ENCODE results near the gene ASB12.
"Not testable (repeated sequence)": the region's sequence is repeated elsewhere in the genome, so short reads cannot be mapped to it uniquely, and the experiment has no call there.

ASB12 gene, protein sequence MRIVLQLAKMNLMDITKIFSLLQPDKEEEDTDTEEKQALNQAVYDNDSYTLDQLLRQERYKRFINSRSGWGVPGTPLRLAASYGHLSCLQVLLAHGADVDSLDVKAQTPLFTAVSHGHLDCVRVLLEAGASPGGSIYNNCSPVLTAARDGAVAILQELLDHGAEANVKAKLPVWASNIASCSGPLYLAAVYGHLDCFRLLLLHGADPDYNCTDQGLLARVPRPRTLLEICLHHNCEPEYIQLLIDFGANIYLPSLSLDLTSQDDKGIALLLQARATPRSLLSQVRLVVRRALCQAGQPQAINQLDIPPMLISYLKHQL

DNA sequence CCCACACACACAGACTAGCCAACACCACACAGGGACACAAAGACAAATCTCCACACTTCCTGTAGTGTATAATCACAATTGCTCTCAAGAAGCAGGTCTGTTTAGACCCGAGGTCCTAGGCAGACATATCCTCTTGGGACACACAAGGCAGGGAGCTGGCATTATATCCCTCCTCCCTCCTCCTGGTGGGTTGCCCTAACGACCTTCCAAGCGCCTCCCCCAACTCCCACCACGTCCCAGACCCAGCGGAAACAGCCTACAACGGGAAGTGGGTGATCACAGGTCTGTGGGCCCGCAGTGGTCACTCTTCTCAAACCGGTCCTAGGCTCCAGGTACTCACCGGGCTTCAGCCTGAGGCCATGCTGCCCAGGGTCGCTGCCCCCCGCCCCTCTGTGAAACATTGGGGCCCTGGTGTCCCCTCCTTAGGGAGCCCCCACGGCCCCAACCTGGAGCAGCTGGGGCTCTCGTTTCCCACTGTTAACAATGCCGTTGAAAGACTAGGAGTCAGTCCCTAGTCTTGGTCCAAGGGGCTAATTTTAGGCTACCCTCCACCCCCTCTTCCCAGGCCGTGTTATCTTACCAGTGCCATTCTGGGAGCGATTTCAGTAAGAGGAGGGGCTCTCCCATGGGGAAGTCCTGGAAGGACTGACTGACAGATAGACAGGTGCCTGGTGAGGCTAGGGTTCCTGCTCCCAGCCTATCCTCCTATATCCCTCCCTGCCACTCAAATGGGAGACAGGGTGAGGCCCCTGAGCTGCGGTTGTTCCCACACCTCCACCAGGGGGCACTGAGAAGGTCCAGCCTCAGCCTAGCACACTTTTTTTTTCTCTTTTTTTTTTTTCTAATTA is at the start of gene ASB12:
Gene ASB12, minus strand, starts transcription at position 485 of the 848 bp plus-strand sequence. CDS start 4,957 bp downstream, outside the sequence.
- no peak for DNase-seq

DNA sequence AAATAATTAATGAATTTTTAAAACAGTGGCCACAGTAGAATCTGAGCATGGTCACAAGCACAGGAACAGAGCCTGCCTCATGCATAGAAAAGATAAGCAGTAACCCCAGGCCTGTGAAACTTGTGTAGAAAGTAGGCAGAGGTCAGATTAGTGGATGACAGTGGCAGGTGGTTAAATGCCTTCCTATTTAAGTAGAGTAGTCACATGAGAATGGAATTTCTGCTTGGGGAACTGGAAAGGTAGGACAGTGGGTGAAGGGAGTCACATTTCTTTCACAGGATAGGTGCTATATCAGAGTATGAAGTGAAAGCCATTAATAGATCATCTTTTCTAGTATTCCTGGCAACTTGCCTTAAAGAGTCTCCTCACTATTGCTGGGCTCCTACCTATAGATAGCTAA is 34.9 kb upstream of the ASB12 start:
- DNase-seq, result no peak

DNA sequence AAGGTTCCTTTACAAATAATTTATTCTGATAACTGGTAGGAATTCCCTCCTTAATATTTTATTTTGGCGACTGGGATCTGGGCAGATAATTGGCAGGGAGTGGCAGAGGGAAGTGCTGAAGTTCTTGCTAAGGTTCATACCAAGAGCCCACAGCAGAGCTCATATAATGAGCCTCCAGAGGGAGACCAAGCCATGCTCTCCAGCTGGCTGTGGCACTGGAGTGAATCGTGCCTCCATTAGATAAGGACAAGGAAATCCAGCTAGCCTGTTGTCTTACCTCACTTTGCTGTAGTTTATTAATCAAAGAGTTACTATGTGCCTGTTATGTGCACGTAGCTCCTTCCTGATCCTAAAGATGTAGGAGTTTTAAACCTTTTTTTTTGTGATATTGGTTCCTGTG is 1.3 kb downstream of the ASB12 start:
- no peak for DNase-seq

DNA sequence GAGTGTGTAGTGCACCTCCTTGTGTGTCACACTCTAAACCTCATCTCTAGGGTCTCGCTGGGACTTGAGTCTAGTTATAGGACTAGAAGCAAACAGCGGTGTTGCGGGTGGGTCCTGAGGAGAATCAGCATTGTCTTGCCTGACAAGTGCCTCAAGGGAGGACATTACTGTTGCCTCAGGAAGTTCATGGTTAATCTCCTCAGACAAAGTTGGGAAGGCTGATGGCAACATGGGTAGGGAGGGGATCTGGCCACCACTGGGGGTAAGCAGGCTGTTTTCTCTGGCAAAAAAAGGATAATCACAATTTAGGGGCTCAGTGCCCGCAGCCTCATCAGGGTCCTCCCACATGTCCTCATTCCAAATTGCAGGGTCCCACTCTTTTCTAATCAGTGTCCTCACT is 12.4 kb downstream of the ASB12 start:
- no peak for DNase-seq

DNA sequence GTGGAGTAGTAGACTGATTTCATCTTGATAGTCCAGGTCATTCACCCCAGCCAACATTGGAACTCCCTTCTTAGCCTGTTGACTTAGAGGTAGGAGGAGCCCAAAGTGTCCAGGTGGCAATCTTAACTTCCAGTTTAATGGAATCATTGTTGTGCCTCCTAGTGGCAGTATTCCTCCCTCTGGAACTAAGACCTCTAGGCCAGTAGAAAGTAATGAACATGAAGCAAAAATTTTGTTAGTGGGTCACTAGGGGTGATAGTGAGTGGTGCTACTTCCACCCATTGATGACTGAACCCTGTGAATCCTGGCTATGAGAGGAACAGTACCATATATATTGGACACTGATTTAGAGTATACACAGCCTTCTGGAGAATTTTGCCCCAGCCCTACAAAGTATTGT is 16.4 kb downstream of the ASB12 start:
- not testable (repeated sequence) for DNase-seq

DNA sequence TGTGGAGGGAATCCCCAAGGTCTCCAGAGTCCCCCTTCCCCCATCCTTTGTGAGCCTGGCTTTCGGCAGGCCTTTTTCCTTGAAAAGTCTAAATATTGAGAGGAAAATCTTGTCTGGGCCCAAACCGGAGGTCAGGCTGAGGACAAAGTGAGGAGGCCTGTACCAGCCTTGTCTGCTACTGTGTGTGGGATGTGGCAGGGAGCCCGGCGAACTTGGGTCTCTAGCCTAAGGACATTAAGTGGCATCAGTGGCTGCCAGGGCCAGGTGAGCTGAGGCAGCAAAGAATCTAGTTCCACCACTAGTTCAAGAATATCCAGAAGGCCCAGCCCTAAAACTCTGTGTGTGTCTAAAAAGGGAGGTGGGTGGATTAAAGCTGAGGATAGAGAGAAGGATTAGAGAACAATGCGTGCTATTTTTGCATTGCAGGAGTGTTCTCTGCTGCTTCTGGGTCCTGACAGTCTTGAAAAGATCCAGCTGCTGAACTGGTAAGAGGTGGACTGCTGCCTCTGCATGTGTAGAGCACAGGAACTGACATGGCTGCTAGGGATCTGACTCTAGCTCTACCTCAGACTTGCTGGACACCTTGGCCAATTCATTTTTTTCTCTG is 23.7 kb downstream of the ASB12 start:
- peak; percentile 0 for DNase-seq

DNA sequence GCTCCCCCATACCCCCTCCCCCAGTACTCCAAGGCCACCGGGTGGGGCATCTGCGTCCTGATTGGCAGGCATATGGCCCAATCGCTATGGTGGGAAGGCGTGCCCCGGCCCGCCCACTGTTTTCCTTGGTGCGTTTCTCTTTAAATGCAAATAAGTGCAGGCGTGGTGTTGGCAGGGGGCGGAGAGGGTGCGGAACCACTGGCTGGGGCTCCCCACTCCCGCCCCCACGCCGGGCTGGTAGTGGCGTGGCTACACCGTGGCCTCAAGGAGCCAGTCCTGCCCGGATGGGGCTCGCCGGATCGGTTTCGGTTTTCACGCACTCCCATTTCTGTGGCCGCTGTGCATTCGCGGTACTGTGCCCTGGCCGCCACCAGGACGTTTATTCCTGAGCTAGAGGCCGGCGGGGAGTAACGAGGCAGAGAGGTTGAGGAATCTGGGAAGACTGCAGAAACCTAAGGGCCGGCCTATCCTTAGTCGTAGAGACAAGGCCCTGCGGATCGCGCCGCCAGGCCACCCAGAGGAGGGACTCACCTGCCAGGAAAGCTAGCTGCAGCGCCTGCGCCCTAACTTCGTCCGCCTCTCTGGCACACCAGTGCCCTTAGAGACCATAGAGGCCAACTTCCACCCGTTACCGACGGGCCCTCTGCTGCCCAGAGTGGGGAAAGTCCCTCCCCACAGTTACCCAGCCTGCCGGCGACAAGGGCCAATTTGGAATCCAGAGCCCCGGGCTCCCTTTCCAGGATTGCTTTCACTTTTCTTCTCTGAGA is 24.5 kb downstream of the ASB12 start:
- DNase-seq, result peak; percentile 92

DNA sequence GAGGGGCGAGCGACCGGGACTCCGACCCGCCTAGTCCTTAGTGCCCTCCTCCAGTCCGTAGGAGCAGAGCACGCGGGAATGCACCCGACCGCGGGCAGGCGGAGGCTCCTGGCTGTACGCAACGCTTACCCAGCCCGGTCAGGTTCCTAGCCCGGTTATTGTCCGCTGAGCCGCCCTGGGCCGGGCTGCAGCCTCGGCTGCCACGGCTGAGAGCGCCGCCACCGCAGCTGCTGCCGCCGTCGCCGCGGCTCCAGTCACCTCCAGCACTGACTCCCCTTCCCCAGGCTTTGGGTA is 25.0 kb downstream of the ASB12 start, which contains the start of gene AMER1:
Gene AMER1, minus strand, starts transcription at position 268 of the 294 bp plus-strand sequence. CDS start 12,422 bp downstream, outside the sequence.
- no peak for DNase-seq

DNA sequence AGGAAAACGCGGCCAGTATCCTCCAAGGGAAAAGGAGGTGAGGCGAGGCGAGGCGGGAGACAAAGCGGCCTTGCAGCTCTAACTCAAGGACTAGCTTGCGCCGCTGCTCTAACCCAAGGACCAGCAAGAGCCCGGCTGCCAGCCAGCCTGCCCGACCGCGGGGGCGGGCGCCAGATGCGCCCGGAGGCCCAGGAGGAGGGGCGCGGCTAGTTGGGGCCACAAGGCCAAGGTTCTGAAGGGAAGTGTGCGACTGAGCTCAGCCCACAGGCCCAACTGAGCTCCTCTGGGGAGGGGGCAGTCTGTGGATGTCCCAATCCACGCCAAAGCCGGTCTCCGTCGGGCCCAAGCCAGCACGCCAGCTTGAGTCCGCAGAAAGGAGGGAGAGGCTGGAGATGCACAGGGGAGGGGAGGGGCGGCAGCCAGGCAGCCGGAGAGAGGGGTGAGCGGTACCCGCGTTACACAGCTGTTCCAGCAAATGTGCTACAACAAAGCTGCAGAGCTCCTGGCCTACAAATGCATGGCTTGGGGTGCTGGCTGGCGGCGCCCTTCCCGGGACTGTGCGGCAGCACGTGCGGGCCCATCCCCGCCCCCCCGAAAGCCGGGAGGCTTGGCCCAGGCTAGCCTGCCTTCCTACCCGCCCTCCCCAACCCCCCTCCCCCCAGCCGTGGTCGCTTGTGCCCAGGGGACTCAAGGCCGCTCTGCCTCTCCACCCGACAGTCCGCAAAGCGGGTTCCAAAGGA is 25.5 kb downstream of the ASB12 start:
- peak; percentile 10 for DNase-seq

DNA sequence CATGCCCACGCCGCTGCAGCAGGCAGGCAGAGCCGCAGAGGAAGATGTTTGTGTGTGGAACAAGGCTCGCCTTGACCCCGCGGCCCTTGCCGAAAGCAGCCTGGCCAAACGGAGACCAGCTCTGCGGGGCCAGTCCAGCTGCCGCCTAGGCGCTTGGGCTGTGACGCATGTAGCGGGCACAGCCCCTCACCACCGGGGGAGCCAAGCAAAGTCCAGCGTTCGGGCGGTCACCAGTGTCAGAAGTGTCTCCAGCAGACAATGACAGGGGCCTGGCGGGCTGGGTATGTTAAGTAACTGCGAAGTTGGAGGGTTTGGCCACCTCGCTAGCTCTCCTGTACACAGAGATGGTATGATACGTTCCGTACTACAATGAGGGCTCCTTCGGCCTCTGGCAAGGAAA is 26.2 kb downstream of the ASB12 start:
- no peak for DNase-seq

DNA sequence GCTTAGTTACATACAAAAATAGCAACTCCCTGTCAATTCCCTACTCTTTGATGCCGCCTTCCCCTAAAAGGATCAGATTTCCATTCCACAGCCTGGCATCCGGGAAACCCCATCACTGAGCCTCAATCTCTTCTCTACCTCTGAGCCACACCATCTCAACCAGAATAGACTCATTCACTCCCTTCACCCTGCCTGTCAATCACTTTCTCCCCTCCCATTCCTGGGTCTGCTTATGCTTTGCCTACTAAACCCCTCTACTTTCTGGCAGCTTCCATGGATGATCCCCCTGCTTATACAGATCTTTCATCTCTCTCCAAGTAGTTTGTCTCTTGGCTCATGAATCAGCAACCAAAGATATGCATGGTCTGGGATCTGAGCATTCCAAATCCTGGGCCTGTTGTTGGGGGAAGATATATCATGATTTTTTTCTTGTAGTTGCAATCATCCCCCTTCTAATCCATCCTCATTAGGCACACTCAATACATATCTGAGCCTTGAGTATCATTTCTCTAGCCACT is 27.5 kb downstream of the ASB12 start:
- no peak for DNase-seq

DNA sequence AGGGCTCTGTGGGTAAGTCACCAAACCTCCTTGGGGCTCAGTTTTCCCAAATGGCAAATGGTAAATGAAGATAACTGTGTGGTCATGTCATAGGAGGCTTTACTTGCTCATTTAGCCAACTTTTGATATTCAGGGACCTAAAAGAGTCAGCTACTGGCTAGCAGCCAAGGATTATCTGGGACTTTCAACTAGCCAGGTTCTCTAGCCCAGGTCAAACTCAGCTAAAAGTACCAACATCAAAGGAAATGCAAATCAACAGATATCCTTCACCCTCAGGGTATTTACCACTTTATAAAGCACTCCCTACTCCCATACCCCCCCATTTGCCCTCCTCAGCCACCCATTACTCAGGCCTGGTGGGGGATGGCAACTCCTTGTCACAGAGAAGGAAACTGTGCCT is 32.4 kb downstream of the ASB12 start:
- DNase-seq, result no peak

DNA sequence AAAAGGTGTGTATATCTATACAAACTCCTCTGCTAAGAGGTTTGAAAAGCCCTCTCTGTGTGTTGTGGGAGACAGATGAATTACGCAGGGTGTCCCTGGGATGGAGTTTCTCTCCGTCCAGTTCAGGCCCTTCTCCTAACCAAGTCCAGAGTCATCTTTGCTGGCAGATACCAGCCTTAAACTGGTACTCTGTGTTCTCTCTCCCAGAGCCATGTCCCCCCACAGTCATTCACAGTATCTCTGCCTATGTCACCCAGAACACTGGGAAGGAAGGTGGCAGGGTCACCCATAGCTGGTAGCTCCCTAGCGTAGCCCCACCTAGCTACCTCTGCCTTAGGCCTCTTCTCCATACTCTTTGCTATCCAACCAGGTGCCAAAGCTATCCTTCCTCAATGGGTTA is 33.8 kb downstream of the ASB12 start:
- DNase-seq, result no peak

DNA sequence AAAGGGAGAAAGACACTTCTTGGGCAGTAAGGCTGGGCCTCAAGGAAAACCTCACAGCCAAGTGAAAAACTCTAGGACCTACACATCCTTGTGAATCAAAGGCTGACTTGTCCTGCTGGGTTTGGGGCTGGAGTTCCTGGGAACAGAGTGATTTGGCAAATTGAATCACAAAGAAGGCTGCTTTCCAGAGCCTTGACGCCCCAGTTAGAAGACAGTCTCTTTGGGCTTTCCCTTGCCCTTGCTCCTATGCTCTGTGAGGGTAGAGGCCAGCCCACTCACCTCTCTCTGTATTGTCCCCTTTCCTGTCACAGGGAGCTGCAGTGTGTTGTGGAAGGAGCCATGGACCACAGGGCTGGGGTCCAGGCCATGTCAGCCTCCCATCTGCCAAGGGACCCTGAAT is 34.5 kb downstream of the ASB12 start:
- DNase-seq, result no peak

DNA sequence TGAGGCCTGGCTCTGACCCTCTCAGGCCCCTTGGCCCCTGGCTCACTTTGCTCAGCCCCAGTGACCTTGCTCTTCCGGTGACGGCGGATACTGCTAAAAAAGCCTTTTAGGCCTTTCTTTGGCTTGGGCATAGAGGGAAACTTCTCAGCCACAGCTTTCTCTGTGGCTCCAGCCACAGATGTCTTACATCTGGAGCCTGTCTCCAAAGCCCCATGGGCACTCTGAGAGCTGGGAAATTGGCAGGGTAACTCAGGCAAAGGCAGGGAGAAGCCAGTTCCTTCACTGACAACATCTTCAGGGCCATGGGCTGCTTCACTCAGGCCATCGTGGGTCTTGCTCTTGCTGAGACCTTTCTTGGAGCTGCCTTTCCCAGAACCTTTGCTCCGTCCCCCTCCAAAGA is 37.7 kb downstream of the ASB12 start:
- no peak for DNase-seq

DNA sequence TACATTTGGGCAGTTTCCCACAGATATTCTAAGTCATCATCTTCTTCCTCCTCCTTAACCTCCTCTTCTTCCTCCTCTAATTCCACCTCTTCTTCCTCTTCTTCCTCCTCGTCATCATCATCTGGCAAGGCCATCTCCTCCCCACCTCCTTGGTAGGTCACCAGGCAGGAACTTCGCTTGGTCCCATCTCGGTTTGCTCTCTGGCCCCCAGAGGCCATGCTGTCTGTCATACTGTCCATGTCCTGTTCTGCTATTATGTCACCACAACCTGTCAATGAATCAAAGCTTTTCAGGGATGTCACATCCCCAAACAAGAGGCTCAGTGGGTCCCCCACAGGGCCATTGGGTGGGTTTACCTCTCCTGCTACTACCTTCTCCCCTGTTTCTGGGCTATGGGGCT is 38.4 kb downstream of the ASB12 start:
- DNase-seq, result no peak

DNA sequence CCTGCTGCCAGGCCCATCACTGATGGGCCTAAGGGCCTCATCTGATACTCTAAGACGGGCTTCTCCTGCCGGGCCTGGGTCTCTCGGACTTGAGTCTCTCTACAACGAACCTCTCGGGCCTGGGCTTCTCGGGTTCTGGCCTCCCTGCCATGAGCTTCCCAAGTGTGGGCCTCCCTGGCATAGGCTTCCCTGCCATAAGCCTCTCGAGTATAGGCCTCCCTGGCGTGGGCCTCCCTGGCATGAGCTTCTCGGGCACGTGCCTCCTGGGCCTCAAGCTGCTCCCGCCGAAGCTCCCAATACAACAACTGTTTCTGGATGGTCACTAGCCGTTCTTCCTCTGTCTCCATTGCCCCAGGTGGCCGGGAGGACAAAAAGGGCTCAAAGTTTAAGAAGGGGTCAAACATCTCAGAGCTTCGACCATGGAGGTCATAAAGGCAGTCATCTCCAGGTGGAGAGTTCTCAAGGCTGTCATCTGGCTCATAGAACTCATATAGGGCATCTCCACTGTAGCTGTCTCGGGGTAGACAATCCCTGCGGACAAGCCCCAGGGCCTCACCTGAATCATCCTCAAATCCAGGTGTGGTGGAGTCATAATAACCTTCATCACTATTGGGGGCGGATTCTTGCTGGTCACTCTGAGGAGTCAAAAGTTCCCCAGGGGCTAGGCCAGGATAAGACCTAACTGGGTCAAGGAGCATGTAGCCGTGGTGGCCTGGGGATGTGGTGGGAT is 39.0 kb downstream of the ASB12 start:
- DNase-seq, result no peak

DNA sequence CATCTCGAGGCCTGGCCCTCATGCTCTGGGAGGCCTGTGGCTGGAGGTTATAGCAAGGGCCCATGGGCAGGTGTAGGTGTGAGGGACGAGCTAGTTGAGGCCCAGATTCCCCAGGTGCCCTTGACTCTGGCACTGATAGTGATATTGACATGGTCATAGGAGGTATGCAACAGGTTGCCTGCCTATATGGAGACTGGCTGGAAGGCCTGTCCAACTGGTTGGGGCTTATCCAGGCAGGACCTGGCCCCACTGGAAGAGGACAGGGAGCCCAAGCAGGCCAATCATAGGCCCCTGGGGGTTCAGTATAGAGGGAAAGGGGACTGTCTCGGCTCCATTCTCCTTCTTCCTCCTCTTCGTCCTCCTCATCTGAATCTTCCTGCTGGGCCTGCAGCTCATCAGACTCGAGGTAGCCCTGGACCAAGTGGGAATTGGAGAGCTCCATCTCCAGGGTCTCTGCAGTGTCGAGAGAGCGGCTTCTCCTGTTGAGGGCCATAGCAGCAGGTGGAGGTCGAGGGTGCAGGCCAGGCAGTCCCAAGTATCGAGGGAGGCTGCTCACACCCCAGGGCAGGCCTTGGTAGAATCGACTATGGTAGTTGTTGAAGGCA is 40.2 kb downstream of the ASB12 start:
- no peak for DNase-seq

DNA sequence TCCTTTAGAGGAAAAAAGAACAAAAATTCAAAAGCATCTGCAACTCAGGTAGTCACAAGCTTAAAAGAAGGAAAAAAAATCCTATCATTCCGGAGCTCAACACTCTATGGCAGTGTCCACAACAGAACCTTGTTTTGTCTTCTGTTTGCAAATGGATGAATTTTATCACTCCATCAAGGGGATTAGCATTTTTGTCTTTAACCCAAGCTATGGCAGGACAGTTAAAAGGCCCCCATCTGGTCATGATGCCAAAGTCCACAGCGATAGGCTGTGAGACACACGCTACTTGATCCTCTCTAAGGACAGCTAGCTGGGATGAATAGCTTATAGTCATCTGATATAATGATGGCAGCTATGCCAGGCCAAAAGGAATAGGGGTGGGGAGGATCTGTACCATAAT is 41.5 kb downstream of the ASB12 start:
- DNase-seq, result no peak

DNA sequence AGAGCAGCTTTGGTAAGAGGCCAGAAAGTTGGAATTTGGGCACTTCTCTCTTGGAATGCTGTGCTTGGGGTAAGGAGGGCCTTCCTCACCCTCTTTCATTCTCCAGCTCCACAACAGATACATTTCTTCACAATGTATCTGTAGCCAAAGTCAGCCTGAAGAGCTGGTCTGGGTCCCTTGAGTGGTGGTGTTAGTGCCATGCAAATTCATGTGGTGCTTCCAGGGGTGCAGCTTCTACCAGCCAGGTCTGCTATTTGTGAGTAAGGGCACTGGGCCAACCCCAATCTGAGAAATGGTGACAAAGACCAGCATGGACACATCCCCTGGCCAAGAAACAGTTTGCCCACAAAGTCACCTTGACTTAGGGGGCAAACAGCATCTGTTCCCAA is 42.7 kb downstream of the ASB12 start:
- no peak for DNase-seq

Data from CD4-positive, alpha-beta T cell treated with Interleukin-12 subunit alpha and Interleukin-12 subunit beta, for 1 hour (primary cell).